A172 (cell line): Measurements from ENCODE around the gene QRSL1. TPM values are rescaled to one million over a fixed set of nuclear protein-coding genes. Genes with fewer than 3 reads are reported as not detected.
"Not testable (repeated sequence)": the region's sequence is repeated elsewhere in the genome, so short reads cannot be mapped to it uniquely, and the experiment has no call there.

Experiments used
- DNase-seq: peaks from one replicate; pipeline ENCODE4 v3.0.0-alpha.2; 2015; ENCODE audit warnings: low spot score
- total RNA-seq: library from RNA; depleted of rRNA; stranded (reverse); fragments of >200 nt; shearing (Covaris generic); gene quantifications from 2 replicates; pipeline ENCODE4 v1.2.3, GENCODE V29; 2014

Gene QRSL1
- total RNA-seq, 1 experiment from 2014 or later, result 15.4 TPM

- no peak for DNase-seq
Measured at GRCh38 chr6:106674541-106675229, 45.3 kb downstream of the QRSL1 start.

DNA sequence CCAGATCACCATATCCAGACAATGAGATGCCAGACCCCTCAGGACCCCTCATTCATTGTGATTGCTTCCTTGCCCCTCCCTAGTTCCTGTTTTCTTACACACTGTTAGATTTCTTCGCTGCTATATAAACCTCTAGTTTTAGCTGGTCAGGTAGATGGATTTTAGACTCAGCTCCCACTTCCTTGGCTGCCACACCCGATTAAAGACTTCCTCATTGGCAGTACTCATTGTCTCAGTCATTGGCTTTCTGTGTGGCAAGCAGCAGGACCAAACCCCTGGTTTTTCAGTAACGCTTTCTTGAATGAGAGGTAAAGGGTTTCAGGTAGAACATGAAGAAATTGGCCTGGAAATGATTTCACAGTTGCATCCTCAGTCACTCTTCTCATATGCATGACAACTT lies 47.9 kb downstream of the QRSL1 start:
- no peak for DNase-seq

- DNase-seq, result no peak
Measured at GRCh38 chr6:106684011-106684410, 54.6 kb downstream of the QRSL1 start.

GRCh38 chr6:106685833-106686232 lies 56.5 kb downstream of the QRSL1 start:
- no peak for DNase-seq

DNA sequence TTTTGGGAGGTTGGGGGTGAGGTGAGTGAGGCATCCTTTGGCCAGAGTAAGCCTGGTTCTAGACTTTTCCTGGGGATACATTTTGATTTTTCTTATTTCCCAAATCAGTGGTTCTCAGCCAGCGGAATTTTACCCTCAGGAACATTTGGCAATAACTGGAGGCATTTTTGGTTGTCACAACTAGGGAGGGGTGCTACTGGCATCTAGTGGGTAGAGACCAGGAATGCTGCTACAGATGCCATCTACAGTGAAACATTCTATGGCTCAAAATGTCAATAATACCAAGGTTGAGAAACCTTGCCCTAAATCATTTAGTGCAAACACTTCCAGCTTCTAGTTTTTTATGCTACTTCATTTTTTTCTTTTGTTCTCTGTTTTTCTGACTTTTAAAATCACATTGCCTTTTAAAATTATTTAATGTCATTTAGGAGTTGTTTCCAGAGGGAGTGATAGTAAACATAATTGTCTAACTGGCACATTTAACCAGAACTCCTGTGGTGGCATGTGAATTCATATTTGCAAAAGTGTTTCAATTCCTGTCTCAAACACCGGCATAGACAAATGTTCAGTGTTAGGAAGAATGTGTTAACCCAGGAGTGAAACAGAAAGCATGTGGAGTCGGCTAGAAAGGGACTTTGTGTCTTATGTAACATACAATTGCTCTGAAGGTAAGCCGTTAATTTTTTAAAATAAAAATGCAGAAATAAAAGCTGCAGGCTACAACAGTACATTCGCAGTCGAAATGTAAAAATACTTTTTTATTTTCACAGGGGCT lies 59.0 kb downstream of the QRSL1 start:
- no peak for DNase-seq

DNA sequence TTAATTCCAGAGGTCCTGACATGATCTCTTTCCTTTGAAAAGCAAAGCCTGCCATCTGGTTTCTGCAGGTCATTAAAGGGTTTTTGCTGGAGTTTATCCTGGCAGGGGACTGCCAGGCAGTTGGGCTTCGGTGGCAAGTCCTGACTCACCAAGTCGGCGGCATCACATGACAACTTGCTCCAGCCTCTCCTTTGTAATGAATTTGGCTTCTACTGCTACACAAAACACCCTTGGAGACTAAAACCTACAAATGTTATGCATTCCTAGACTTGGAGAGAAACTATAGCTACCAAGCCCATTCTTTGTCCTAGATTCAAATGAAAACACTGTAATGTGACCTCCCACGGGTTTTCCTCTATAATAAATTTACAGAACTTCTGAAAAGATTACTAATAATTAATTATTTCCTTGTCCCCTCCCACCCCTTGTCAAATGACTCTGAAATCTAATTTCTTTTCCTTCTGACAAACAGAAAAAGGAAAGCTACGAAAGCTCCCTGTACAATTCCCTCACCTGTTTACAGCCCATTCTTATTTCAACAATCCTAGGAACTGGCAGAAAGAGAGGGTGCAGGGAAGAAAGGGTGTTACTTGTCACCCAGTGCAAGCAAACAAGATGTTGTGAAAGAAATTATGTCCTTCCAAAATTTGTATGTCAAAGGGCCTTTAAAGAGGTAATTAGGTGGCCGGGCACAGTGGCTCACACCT lies 62.9 kb downstream of the QRSL1 start:
- peak; percentile 74 for DNase-seq

- DNase-seq, result peak; percentile 5
Measured at GRCh38 chr6:106692819-106693208, 63.4 kb downstream of the QRSL1 start.

DNA sequence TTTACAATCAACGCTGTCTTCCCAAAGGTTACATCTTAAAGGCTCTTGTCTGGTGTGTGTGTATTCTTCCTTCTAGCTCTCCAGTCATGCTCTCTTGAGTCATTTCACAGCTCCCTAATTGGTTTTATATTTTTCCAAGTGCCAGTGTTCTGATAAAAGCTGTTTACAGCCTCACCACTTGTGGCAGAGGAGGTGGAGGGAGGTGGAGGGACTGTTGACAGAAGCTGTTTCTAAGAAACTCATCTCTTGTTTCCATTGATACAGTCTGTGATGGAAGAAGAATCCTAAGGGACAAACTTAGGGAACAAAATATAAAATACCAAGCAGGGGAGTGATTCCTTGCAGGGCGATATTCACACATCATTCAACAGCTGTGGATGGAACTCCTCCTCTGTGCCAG lies 64.0 kb downstream of the QRSL1 start:
- DNase-seq, result no peak

DNA sequence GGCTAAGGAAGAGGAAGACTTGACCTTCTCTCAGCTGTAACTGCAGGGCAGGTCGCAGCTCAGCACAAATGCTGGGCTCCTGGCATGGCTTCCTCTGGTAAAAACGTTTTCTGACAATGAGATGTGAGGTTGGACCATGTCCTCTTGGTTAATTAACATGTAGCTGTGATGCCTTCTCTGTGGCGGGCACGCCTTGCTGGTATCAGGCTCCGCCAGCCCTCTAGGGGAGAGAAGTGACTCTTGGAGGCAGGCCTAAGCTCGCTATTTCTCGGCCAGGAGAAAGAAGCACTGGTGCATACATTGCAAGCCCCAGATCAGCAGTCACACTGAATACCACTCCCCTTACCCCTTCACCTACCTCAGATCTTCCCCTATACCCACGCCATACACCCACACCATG lies 65.0 kb downstream of the QRSL1 start:
- DNase-seq, result no peak

GRCh38 chr6:106700581-106700980 lies 71.2 kb downstream of the QRSL1 start:
- no peak for DNase-seq

- not testable (repeated sequence) for DNase-seq
Measured at GRCh38 chr6:106701201-106701600, 71.8 kb downstream of the QRSL1 start.

DNA sequence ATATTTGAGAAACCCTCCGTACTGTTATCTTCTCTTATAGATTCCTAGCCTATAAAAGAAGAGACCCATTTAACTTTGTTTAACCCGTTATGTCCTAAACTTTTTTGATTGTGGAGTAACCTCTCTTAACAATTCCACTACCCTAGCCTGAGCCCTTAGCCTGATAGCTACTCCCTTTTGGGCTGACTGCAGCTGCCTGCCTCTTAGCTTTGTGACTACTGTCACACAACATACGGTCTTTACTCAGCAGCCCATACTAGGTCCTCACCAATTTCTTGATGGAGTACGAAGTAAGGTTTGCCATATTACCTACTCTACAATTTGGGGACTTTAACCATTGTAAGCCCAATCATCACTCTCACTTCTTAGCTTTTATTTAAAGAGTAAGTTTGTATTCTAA lies 72.7 kb downstream of the QRSL1 start:
- DNase-seq, result no peak

DNA sequence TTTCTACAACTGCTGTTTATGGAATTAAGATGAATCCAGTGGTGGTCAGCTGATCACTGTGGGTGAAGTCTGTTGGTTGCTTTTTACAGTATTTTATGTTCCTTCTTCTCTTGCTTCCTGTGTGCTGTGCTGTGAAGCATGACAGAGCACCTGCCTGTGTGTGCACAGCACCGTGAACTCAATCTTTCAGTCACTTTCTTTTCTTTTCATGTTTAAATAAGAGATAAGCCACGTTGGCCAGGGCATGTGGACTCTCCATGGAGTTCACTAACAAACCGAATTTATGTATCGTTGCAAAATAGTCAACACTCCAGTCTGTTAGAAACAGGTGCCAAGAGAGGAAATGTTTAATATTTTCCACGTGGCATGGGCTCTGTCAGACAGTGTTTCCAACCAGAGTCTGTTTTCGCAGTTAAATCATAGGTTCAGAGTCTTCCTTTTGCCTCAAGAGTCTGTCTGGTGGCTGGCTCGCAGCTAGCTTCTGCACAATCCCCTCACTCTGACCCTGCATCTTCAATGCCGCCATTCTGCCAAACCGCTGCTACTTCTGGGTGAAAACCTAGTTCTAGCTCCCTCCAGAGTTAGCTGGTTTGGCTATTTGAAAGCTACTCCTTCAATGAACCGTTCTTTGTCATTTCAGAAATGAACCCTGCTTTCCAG lies 73.2 kb downstream of the QRSL1 start:
- no peak for DNase-seq

GRCh38 chr6:106704327-106704726 lies 74.9 kb downstream of the QRSL1 start:
- no peak for DNase-seq

GRCh38 chr6:106705156-106705555 lies 75.8 kb downstream of the QRSL1 start:
- DNase-seq, result no peak

DNA sequence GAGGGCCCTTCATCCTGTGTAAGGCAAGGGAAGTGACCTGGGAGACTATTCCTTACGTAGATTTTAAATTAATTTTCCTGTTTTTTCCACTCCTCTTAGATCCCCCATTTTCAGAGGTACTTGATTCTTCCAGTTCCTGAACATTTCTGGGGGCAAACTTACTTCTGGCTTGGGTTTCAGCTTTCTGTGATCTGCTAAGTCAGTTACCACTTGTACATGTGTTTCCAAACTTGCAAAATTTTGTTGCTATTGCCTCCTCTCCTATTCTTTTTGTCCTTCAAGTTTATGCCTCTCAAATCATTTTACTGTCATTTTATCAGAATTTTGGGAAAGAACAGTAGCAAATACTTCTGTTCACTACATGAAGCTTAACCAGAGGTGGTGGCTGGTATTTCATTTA lies 81.2 kb downstream of the QRSL1 start:
- DNase-seq, result no peak

DNA sequence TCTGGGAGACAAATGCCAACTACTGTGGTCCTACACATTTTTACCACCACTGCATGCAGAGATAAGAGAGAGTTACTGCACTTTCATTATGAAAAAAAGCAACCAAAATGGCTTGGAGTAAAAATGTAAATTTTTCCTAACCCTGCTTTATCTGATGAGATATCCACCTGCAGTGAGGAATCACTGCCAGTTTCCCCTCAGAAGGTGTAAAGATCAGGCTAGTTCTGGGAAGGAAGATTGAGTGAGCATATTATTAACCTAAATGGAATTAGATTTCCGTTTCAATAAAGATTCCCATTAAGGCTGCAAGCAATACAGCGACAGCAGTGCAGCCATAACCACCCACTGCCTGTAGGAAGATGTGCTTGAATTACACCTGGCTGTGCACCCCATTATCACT lies 84.9 kb downstream of the QRSL1 start:
- no peak for DNase-seq

- DNase-seq, result no peak
Measured at GRCh38 chr6:106715922-106716321, 86.5 kb downstream of the QRSL1 start.

GRCh38 chr6:106716966-106717365 lies 87.6 kb downstream of the QRSL1 start:
- DNase-seq, result no peak
